Fibroblast of skin of back (primary cell): ENCODE data around the gene SPANXN5. TPM values are rescaled to one million over a fixed set of nuclear protein-coding genes. Genes with fewer than 3 reads are reported as not detected.
"Not testable (repeated sequence)": the region's sequence is repeated elsewhere in the genome, so short reads cannot be mapped to it uniquely, and the experiment has no call there.

Source experiments
- DNase-seq: peaks from one replicate; pipeline ENCODE4 v3.0.0-alpha.2; 2013
- polyA plus RNA-seq, 2 experiments: library from polyadenylated mRNA; unstranded; fragments of 120-200 nt; gene quantifications; one replicate each; pipeline ENCODE4 v1.2.1, GENCODE V29; 2013; ENCODE audit not compliant: insufficient read length in 2 of 2

The SPANXN5 gene, protein sequence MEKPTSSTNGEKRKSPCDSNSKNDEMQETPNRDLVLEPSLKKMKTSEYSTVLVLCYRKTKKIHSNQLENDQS
- not detected for polyA plus RNA-seq (2013, experiment 1 of 2; ENCODE audit: insufficient read length)
- polyA plus RNA-seq (2013, experiment 2 of 2; ENCODE audit: insufficient read length), result not detected

DNA sequence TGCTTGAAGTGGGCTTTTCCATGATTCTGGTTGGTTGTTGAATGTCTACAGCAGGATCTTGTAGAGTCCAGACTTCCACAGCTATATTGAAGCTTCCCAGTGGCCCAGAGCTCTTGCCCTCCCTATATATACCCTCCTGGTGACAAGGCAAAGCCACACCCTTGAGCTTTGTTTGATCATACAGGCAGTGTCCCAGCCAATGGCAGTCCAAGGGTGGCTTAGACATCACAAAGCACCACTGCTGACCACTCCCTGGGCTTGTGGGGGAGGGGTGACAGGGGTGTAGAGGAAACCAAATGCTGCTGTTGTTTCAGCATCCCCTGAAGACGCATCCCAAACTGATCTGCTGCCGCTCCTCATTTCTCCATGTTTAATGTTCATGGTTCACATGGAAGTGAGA is at the start of gene SPANXN5:
Gene SPANXN5, minus strand, starts transcription at position 101 of the 400 bp plus-strand sequence. Its CDS starts 79 bp downstream, at position 22.
- DNase-seq, result not testable (repeated sequence)

GRCh38 chrX:52843619-52844018 is 46.4 kb upstream of the SPANXN5 start:
- not testable (repeated sequence) for DNase-seq

DNA sequence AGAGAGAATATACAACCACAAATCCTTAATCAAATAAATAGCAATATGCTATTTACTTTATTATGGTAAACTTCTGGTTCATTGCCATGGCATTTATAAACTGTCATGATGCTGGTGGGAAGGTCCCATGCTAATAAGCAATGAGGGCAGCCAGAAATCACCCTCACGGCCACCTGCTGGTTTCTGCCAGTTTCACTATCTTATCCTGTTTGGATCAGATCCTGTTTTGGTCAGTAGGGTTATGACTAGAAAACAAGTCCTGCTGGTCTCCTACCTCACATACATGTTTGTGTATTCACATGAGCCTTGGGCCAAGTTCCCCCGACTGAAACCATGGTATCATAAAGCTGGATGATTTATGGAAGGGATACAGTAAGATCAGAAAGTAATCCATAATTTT is 41.9 kb upstream of the SPANXN5 start:
- no peak for DNase-seq

GRCh38 chrX:52830551-52830950 is 33.3 kb upstream of the SPANXN5 start:
- DNase-seq, result no peak

- DNase-seq, result no peak
Observed at GRCh38 chrX:52824608-52825007, 27.4 kb upstream of the SPANXN5 start.

DNA sequence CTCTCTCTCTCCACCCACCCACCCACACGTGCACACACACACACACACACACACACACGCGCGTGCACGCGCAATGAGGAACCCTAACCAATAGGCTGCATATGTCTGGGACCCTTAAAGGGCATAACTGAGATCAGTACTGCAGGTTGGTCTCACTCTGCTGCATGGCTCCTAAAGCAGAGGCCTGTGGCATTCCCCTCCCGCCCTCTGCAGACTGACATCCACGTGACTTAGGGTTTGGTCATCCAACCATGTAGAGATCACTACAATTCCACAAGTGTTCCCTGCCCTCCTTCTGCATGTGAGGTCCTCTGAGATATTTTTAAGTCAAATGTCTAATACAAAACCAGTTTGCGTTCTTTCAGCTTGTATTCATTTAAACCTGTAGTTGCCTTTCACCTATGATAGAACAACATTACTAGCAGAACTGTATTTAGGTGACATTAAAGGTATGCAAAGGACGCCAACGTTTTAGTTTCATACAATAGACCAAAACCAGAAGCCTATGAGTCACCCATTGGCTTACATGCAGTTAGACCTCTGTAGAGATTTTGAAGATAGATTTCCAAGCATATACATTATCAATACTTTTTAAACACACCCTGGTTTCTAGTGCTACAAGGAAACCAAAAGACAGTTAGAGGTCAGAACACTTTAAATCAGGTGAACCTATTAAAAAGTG is 24.0 kb upstream of the SPANXN5 start:
- DNase-seq, result no peak

DNA sequence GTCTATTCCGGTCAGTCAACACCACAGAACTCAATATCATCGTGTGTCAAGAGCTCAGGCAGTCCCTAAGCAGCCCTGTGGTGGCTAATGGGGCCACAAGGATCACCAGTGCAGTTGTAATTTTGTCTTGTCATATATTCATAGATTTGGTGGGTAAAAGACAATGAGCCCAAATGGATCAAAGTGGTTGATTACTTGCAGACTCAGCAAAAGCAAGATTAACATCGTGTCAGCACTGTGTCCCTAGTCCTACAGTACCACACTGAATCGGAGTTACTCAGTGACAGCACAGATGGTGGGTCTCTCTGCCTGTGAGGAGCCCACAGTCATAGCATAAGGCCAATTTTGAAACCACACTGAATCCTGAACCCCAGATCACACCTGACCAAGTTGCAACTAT is 22.6 kb upstream of the SPANXN5 start:
- DNase-seq, result no peak

- no peak for DNase-seq
Observed at GRCh38 chrX:52811065-52811625, 13.9 kb upstream of the SPANXN5 start, which contains the start of gene XAGE5. XAGE5 (plus strand) TSS chrX:52811287; CDS start chrX:52812567, 1,280 bp downstream.

DNA sequence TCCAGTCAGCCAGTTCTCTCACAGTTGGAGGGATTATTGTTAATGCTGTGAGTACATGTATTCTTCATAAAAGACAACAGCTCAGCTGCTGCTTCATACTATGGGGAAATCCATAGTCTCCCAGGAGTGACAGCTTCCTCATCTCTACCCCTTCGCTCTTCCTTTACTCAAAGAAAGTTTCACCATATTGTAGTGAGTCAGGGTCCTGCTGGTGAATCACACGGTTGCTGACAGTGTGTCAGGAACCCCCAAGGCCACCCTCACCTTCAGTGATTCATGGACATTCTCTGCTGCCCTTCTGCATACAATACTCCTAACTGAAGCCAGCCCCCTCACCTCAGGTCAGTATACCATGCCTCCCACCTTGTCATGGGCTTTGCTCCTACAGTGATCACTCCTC is 7.6 kb upstream of the SPANXN5 start:
- not testable (repeated sequence) for DNase-seq

DNA sequence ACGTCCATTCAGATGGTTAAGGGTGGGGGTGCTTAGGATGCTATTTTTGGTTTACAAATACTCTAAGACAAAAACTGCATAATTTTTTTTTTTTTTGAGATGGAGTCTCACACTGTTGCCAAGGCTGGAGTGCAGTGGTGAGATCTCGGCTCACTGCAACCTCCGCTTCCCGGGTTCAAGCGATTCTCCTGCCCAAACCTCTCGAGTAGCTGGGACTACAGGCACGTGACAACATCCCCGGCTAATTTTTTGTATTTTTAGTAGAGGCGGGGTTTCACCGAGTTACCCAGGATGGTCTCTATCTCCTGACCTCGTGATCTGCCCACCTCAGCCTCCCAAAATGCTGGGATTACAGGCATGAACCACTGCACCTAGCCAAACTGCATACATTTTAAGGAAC is 23.7 kb downstream of the SPANXN5 start:
- DNase-seq, result not testable (repeated sequence)

DNA sequence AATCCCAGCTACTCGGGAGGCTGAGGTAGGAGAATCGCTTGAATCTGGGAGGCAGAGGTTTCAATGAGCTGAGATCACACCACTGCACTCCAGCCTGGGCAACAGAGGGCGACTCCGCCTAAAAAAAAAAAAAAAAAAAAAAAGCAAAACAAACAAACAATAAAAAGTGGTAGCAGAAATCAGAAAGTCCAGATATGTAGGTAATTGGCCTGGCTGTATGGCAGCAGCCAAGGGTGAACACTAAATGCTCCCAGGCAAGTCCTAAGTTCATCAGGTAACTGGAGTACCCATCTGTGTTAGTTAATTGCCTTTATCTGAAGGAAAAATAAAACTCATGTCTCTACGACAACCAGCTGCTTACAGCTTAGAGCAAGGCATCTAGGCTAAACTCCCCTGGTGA is 31.2 kb downstream of the SPANXN5 start:
- not testable (repeated sequence) for DNase-seq

DNA sequence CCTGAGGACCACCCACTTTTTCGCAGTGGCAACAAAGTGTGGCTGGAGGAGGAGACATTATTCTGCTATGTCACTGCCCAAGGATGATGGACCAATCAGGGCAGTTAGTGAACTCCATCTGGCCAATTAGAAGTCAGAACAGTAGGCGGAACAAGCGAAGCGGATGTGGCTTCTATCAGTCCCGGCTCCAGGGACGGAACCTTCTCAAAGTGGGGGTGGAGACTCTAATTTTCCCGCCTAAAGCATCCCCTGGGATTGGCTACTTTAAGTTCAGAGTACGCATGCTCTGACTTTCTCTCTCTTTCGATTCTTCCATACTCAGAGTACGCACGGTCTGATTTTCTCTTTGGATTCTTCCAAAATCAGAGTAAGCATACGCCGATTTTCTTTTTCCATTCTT is 46.3 kb downstream of the SPANXN5 start, which contains the start of gene SSX2B:
Gene SSX2B, plus strand, starts transcription at position 301 of the 400 bp plus-strand sequence. CDS start 1,429 bp downstream, outside the sequence.
- DNase-seq, result not testable (repeated sequence)
